K562 (cell line): ENCODE results near the gene MAML1. TPM values are rescaled to one million over a fixed set of nuclear protein-coding genes. Genes with fewer than 3 reads are reported as not detected.

Experiments used
- FOXK2 ChIP-seq, 2 experiments: fragments of 450-650 bp; IDR thresholded peaks in 1 of 2; conservative IDR thresholded peaks in 1 of 2; 2 replicates each; pipeline ENCODE4 v1.6.1; 2016; ENCODE audit warnings: low read depth in 2 of 2, mild to moderate bottlenecking in 1 of 2
- HDAC1 ChIP-seq, 2 experiments: fragments of 450-650 bp; IDR thresholded peaks; 2 replicates each; pipeline ENCODE4 v1.6.1; 2016 to 2017; ENCODE audit warnings: inconsistent platforms in 1 of 2, mild to moderate bottlenecking in 1 of 2, moderate library complexity in 1 of 2
- NKRF ChIP-seq: fragments of 450-650 bp; IDR thresholded peaks from 2 replicates; pipeline ENCODE4 v1.6.1; 2016; ENCODE audit warnings: borderline replicate concordance
- RBM25 ChIP-seq: fragments of 200-400 bp; formaldehyde crosslinking; IDR thresholded peaks from 2 replicates; pipeline ENCODE4 v1.6.1; 2018; ENCODE audit warnings: low read length, low read depth, moderate library complexity; ENCODE audit not compliant: severe bottlenecking
- TAF7 ChIP-seq: fragments of 450-650 bp; IDR thresholded peaks from 2 replicates; pipeline ENCODE4 v1.6.1; 2016; ENCODE audit warnings: missing genetic modification characterization, missing compliant biosample characterization
- polyA plus RNA-seq, 8 experiments: library from polyadenylated mRNA; depleted of rRNA in 4 of 8; stranded (reverse) in 5 of 8; unstranded in 3 of 8; fragments of >200 nt; fragmentation: Nextera tagmentation in 2 of 8; fragmentation: Illumina TruSeq in 1 of 8; extraction: Ambion mirVana in 2 of 8; extraction: Trizol in 1 of 8; gene quantifications; 2 replicates each; pipeline versions ENCODE4 v1.2.1 to v1.2.3, GENCODE V29; 2011 to 2014; ENCODE audit warnings: inconsistent platforms in 1 of 8, missing spikeins in 1 of 8
- total RNA-seq, 7 experiments: library from RNA; depleted of rRNA in 6 of 7; stranded (reverse); fragments of >200 nt in 6 of 7; fragmentation: Illumina TruSeq in 2 of 7; extraction: Trizol in 2 of 7; gene quantifications; 2 replicates each; pipeline versions ENCODE4 v1.2.1 to v1.2.3, GENCODE V29; 2011 to 2021; ENCODE audit warnings: low replicate concordance in 1 of 7
- TF ChIP-seq, protein P1 (sequence below): fragments of 450-650 bp; formaldehyde crosslinking; IDR thresholded peaks from 2 replicates; pipeline ENCODE4 v1.4.0; 2022; ENCODE audit warnings: missing genetic modification characterization

MAML1 gene
- total and polyA plus RNA-seq, 9 of the 15 experiments (the other 6 are each of a cell fraction or from before 2014, with no cell fraction given): 0.32 to 18.4 (median 7.0) TPM

DNA sequence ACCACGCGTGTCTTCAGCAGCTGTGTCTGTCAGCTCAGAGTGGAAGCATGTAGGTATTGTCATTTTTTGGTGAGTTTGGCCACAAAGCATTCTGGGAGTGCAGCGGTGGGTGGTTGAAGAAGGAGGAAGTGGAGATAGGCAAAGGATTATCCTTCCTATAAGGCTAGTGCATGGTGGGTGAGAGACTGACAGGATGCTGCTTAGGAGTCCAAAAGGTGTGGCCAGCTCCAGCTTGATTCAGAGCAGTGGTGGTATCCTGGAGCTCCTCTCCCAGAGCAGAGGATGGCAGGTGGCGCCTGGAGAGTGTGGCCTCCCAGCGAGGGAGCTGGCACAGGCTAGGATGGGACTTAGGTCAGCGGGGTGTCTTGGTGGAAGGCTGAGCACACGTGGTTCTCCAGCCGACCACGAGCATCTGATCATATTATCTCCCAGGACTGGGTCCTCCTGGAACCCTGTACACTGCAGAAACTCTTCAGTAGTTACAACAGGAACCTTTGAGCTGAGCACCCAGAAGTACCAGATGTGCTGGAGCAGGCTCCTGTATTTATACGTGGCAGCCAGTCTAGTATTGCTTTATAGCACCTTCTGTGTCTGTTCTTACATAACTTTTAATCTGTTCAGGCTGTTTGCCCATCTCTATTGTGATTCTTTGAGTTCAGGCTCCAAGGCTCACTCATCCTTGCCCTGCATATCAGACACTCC, 29.6 kb downstream of the MAML1 start (continued):
- TF ChIP-seq NKRF (peak; percentile 74; the same call in 1 of the 2 replicates), HDAC1 (IDR thresholded peaks at IDR 0.05) (peak in 1 of 2 experiments; percentile 59; a peak in 1 of 4 replicates), RBM25 (no peak), TAF7 (no peak), FOXK2 (conservative IDR thresholded peaks at IDR 0.05 in 1 of 2, IDR thresholded peaks at IDR 0.05 in 1 of 2; ENCODE audit: low read depth in 2 of 2) (peak; percentile 50 to 67; a peak in 2 of 4 replicates)
- TF ChIP-seq, protein P1, sequence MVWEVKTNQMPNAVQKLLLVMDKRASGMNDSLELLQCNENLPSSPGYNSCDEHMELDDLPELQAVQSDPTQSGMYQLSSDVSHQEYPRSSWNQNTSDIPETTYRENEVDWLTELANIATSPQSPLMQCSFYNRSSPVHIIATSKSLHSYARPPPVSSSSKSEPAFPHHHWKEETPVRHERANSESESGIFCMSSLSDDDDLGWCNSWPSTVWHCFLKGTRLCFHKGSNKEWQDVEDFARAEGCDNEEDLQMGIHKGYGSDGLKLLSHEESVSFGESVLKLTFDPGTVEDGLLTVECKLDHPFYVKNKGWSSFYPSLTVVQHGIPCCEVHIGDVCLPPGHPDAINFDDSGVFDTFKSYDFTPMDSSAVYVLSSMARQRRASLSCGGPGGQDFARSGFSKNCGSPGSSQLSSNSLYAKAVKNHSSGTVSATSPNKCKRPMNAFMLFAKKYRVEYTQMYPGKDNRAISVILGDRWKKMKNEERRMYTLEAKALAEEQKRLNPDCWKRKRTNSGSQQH (CRISPR knock-in tag): no peak
